Panc1 (cell line): ENCODE results near the gene TMEM126B. TPM values are rescaled to one million over a fixed set of nuclear protein-coding genes. Genes with fewer than 3 reads are reported as not detected.
A peak's percentile ranks its signal among the peaks of the same experiment; 100 is the strongest.

ENCODE experiments used
- ATAC-seq: fragments of 200-7000 bp; cut with Tn5 transposase; 2 replicates; pipeline ENCODE4 v1.9.1; 2020; ENCODE audit warnings: mild to moderate bottlenecking, moderate library complexity
- BruUV-seq: library from RNA; stranded (reverse); fragments of 400-500 nt; replicated peaks from 2 replicates; lab custom pipeline; 2021; lab: Mats Ljungman, UMichigan
- CTCF ChIA-PET: fragments of 300-600 bp; sonication (Branson Sonifier 250); formaldehyde crosslinking; loops from one replicate; lab custom pipeline; 2022; ENCODE audit warnings: antibody characterized with exemption; lab: Charles Lee
- POLR2A ChIA-PET: fragments of 300-600 bp; sonication (Branson Sonifier 250); formaldehyde crosslinking; loops from one replicate; lab custom pipeline; 2022; ENCODE audit warnings: antibody characterized with exemption; lab: Charles Lee
- DNase-seq: peaks from one replicate; pipeline ENCODE4 v3.0.0-alpha.2; 2010; ENCODE audit warnings: low read depth, low spot score
- H3K27ac ChIP-seq: 2 replicates; pipeline ENCODE4 v1.5.1; 2011; ENCODE audit warnings: mild to moderate bottlenecking, low read length, inconsistent platforms
- H3K27me3 ChIP-seq: fragments of 200-500 bp; sonication (Bioruptor generic); 2 replicates; pipeline ENCODE4 v1.6.0; 2014; ENCODE audit warnings: low read length, inconsistent platforms; ENCODE audit not compliant: control insufficient read depth, insufficient read depth
- H3K36me3 ChIP-seq: fragments of 200-500 bp; sonication (Bioruptor generic); 2 replicates; pipeline ENCODE4 v1.5.1; 2014; ENCODE audit warnings: inconsistent platforms, mild to moderate bottlenecking, low read length, moderate library complexity; ENCODE audit not compliant: control insufficient read depth, insufficient read depth
- H3K4me1 ChIP-seq: 2 replicates; pipeline ENCODE4 v1.5.1; 2011; ENCODE audit warnings: inconsistent platforms, mild to moderate bottlenecking, low read length, moderate library complexity; ENCODE audit not compliant: control insufficient read depth, insufficient read depth
- H3K4me3 ChIP-seq, 2 experiments: 2 replicates each; pipeline ENCODE4 v1.5.1; 2011 to 2012; ENCODE audit warnings: low read depth in 2 of 2, low read length in 2 of 2, mild to moderate bottlenecking in 2 of 2, inconsistent platforms in 1 of 2, moderate library complexity in 1 of 2
- H3K9me3 ChIP-seq: fragments of 200-500 bp; sonication (Bioruptor generic); 2 replicates; pipeline ENCODE4 v1.5.1; 2014; ENCODE audit warnings: low read depth, mild to moderate bottlenecking, inconsistent platforms, low read length, moderate library complexity; ENCODE audit not compliant: control insufficient read depth, insufficient read depth
- POLR2AphosphoS5 ChIP-seq: IDR thresholded peaks from 2 replicates; pipeline ENCODE4 v1.6.1; 2012; ENCODE audit warnings: mild to moderate bottlenecking, low read depth, low read length, moderate library complexity
- SIN3A ChIP-seq: IDR thresholded peaks from 2 replicates; pipeline ENCODE4 v1.6.1; 2012; ENCODE audit warnings: low read depth, mild to moderate bottlenecking, low read length, moderate library complexity, borderline replicate concordance; ENCODE audit not compliant: insufficient read depth
- TCF7L2 ChIP-seq: IDR thresholded peaks from 2 replicates; pipeline ENCODE4 v1.6.1; 2011; ENCODE audit warnings: mild to moderate bottlenecking, low read depth, low read length, inconsistent platforms
- in situ Hi-C: cut with HindIII; loops from 2 replicates; pipeline ENCODE4 v1.10.0; 2016; ENCODE audit warnings: low sequenced_read_pairs, low pct_unique_long_range_greater_than_20kb
- intact Hi-C: fragments of 100-400 bp; cut with micrococcal nuclease; formaldehyde crosslinking; loops from one replicate; pipeline ENCODE4 v1.10.0; 2022; ENCODE audit not compliant: unreplicated experiment
- total RNA-seq: library from RNA; stranded (reverse); gene quantifications from one replicate; pipeline ENCODE4 v1.2.1, GENCODE V29; 2021; ENCODE audit not compliant: unreplicated experiment
- TF ChIP-seq, protein P1 (sequence below), 2 experiments: IDR thresholded peaks; 2 replicates each; pipeline ENCODE4 v1.6.1; 2011 to 2012; ENCODE audit warnings: low read depth in 2 of 2, control low read depth in 1 of 2, low read length in 1 of 2, mild to moderate bottlenecking in 1 of 2, moderate library complexity in 1 of 2; ENCODE audit not compliant: insufficient read depth in 1 of 2
- TF ChIP-seq, protein P2 (sequence below): fragments of 450-650 bp; IDR thresholded peaks from 2 replicates; pipeline ENCODE4 v1.5.1; 2017; ENCODE audit warnings: mild to moderate bottlenecking

TMEM126B gene
- total RNA-seq, 1 experiment from 2014 or later: 106 TPM

DNA sequence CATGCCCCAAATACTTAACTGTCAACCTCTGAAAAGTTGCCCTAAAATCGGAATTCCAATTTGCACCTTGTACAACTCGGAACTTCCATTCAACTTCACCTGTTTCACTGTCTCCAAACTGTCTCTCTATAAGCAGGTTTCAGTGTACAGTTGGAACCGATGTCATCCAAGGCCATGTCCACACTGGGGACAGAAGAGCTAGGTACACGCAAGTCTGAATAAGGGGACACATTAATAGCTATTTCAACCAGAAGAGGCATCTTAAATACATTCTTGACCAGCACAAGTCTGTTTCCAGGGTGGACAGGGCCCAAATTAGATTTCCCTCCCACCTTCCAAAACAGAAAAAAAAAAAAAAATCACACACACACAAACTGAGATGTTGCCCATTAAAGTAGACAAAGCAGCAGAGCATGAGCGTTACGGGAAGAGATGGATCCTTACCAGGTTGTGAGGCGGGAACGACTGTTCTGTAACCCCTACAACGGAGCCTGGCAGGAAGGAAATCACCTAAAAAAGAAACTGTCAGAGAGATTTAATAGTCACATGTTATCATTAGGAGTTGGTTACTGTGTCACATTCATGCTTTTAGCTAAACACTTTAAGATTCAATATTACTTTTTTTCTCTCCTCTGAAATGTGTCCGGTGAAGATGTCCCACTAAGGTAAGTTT, 34.8 kb downstream of the TMEM126B start:
- CTCF ChIA-PET: no interaction called here
- in situ Hi-C loops: no loop called here

DNA sequence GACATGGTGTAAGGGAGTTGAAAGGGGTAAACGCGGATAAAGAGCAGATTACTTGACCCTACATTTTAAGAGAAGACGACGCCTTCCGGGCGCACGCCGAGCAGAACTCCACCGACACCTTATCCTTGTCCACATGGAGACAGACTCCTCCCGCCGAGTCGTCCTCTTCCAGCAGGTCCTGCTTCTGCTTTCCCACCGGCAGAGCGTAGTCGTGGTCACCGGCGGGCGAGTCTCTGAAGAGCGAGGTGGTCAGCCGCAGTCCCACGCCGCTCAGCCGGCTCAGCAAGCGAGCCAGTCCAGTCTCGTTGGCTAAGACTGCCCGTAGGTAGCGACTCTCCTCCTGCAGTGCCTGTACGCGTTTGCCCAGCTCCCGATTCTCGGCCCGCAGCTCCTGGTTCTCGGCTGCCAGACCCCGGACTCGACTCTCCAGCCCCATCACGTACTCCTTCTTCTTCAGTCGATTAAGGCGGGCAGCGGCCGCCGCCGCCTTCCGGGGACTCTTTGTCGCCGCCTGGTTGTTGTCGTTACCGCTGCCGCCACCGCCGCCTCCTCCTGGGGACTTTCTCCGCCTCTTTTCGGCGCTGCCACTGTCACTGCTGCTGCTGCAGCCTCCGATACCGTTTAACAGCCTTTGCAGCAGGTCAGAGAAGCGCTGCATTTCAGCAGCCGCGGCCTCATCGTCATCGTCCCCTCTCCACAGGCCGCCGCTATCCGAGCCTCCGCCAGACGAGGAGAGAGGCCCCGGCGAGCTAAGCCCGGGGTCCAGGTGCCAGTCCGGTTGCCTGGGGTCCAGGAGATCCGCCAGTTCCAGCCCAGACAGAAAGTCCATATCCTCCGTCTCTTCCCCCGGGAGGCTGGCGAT, 35.6 kb downstream of the TMEM126B start:
- in situ Hi-C loops: no loop called here
- peaks cover 33% of the 10 kb centered on the region for H3K4me1 ChIP-seq
- POLR2A ChIA-PET: interaction anchor here (0.6 to 0.7 kb wide), 3 partner anchors 44 to 135 kb away, joined by 4 to 6 read pairs (median 6); no protein-coding TSS in a partner anchor
- no peaks in the 10 kb centered on the region for H3K27me3 ChIP-seq
- peak overlapping the region; percentile 68 to 98 for H3K4me3 ChIP-seq
- peaks cover 31% of the 10 kb centered on the region for H3K36me3 ChIP-seq
- H3K9me3 ChIP-seq: no peaks in the 10 kb centered on the region
- TF ChIP-seq TCF7L2: no peak
- TF ChIP-seq, protein P1, sequence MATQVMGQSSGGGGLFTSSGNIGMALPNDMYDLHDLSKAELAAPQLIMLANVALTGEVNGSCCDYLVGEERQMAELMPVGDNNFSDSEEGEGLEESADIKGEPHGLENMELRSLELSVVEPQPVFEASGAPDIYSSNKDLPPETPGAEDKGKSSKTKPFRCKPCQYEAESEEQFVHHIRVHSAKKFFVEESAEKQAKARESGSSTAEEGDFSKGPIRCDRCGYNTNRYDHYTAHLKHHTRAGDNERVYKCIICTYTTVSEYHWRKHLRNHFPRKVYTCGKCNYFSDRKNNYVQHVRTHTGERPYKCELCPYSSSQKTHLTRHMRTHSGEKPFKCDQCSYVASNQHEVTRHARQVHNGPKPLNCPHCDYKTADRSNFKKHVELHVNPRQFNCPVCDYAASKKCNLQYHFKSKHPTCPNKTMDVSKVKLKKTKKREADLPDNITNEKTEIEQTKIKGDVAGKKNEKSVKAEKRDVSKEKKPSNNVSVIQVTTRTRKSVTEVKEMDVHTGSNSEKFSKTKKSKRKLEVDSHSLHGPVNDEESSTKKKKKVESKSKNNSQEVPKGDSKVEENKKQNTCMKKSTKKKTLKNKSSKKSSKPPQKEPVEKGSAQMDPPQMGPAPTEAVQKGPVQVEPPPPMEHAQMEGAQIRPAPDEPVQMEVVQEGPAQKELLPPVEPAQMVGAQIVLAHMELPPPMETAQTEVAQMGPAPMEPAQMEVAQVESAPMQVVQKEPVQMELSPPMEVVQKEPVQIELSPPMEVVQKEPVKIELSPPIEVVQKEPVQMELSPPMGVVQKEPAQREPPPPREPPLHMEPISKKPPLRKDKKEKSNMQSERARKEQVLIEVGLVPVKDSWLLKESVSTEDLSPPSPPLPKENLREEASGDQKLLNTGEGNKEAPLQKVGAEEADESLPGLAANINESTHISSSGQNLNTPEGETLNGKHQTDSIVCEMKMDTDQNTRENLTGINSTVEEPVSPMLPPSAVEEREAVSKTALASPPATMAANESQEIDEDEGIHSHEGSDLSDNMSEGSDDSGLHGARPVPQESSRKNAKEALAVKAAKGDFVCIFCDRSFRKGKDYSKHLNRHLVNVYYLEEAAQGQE (IDR thresholded peaks at IDR 0.05; ENCODE audit: insufficient read depth in 1 of 2, low read depth in 2 of 2, low read length in 1 of 2): 0 out of 4 replicates have a peak, but pooled peaks of 1 of the 2 experiments have one; percentile 3
- TF ChIP-seq, protein P2, sequence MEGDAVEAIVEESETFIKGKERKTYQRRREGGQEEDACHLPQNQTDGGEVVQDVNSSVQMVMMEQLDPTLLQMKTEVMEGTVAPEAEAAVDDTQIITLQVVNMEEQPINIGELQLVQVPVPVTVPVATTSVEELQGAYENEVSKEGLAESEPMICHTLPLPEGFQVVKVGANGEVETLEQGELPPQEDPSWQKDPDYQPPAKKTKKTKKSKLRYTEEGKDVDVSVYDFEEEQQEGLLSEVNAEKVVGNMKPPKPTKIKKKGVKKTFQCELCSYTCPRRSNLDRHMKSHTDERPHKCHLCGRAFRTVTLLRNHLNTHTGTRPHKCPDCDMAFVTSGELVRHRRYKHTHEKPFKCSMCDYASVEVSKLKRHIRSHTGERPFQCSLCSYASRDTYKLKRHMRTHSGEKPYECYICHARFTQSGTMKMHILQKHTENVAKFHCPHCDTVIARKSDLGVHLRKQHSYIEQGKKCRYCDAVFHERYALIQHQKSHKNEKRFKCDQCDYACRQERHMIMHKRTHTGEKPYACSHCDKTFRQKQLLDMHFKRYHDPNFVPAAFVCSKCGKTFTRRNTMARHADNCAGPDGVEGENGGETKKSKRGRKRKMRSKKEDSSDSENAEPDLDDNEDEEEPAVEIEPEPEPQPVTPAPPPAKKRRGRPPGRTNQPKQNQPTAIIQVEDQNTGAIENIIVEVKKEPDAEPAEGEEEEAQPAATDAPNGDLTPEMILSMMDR: peak; percentile 82
- no peak for TF ChIP-seq SIN3A
- peak; percentile 19; the same call in 1 of the 2 replicates for TF ChIP-seq POLR2AphosphoS5
- no TSS peak for BruUV-seq
- intact Hi-C loops: loop anchor here (5.0 kb wide), 2 partner anchors 37 to 67 kb away; partner anchors contain the start of genes DLG2 and TMEM126B
- peak overlapping the region; percentile 90 for H3K27ac ChIP-seq
- ATAC-seq (peak; percentile 71), DNase-seq (no peak)
- CTCF ChIA-PET: no interaction called here

More for the DNA sequence above, 34.8 kb downstream of the TMEM126B start:
- H3K4me1 ChIP-seq: peaks cover 39% of the 10 kb centered on the region
- no peaks in the 10 kb centered on the region for H3K27me3 ChIP-seq
- H3K9me3 ChIP-seq: no peaks in the 10 kb centered on the region
- ATAC-seq (no peak), DNase-seq (no peak)
- TSS peak; percentile 74 for BruUV-seq
- peak overlapping the region; percentile 90 for H3K27ac ChIP-seq
- POLR2A ChIA-PET: interaction anchor here (0.7 kb wide), 3 partner anchors 32 to 136 kb away, joined by 4 to 11 read pairs (median 6); no protein-coding TSS in a partner anchor
- H3K36me3 ChIP-seq: peaks cover 38% of the 10 kb centered on the region
- TF ChIP-seq, protein P2: no peak
- TF ChIP-seq TCF7L2 (no peak), POLR2AphosphoS5 (no peak), SIN3A (no peak; the same call in 1 of the 2 replicates)
- TF ChIP-seq, protein P1 (IDR thresholded peaks at IDR 0.05; ENCODE audit: insufficient read depth in 1 of 2, low read depth in 2 of 2, low read length in 1 of 2): no peak
- intact Hi-C loops: loop anchor here (5.0 kb wide), 2 partner anchors 36 to 66 kb away; partner anchors contain the start of genes DLG2 and TMEM126B
- peak overlapping the region; percentile 68 to 98 for H3K4me3 ChIP-seq
